SK-N-SH (cell line): ENCODE data around the gene GATD1. TPM values are rescaled to one million over a fixed set of nuclear protein-coding genes. Genes with fewer than 3 reads are reported as not detected.
A peak's percentile ranks its signal among the peaks of the same experiment; 100 is the strongest.

Source experiments
- CTCF ChIA-PET: fragments of 300-600, 350-600 bp; formaldehyde crosslinking; extraction: SDS; loops from one replicate; lab custom pipeline; 2021; lab: Yijun Ruan, JAX
- POLR2A ChIA-PET: fragments of 350-600 bp; sonication (Branson Sonifier 250); formaldehyde crosslinking; extraction: SDS; loops from one replicate; lab custom pipeline; 2020; ENCODE audit warnings: antibody characterized with exemption, inconsistent platforms; lab: Yijun Ruan, JAX
- DNase-seq: peaks from one replicate; pipeline ENCODE4 v3.0.0; 2012
- H2AFZ ChIP-seq: fragments of 200-600 bp; sonication (generic); 2 replicates; pipeline ENCODE4 v1.8.1; 2016; ENCODE audit warnings: antibody characterized with exemption, mild to moderate bottlenecking, low read depth
- H3F3A ChIP-seq: fragments of 200-600 bp; sonication (generic); replicated peaks from 2 replicates; pipeline ENCODE3; 2016; ENCODE audit warnings: antibody characterized with exemption, mild to moderate bottlenecking; ENCODE audit not compliant: insufficient read depth
- H3K27ac ChIP-seq, 2 experiments: fragments of 200-500 bp in 1 of 2; fragments of 200-600 bp in 1 of 2; sonication (Bioruptor generic) in 1 of 2; sonication (generic), shearing (Covaris generic) in 1 of 2; 2 replicates each; pipeline versions ENCODE4 v1.5.1 to v1.6.1; 2014 to 2016; ENCODE audit warnings: low read depth in 2 of 2, inconsistent platforms in 1 of 2, low read length in 1 of 2, mild to moderate bottlenecking in 1 of 2, mixed read lengths in 1 of 2
- H3K27me3 ChIP-seq: fragments of 200-600 bp; sonication (generic), shearing (Covaris generic); 2 replicates; pipeline ENCODE4 v1.6.1; 2016; ENCODE audit warnings: mixed run types; ENCODE audit not compliant: insufficient read depth
- H3K36me3 ChIP-seq, 2 experiments: fragments of 200-500 bp in 1 of 2; fragments of 200-600 bp in 1 of 2; sonication (Bioruptor generic) in 1 of 2; sonication (generic) in 1 of 2; replicated peaks in 1 of 2; 2 replicates each; pipeline versions ENCODE3 to v1.5.1; 2014 to 2016; ENCODE audit warnings: low read length in 1 of 2, mild to moderate bottlenecking in 1 of 2; ENCODE audit not compliant: insufficient read depth in 2 of 2, control insufficient read depth in 1 of 2
- H3K4me1 ChIP-seq, 2 experiments: fragments of 200-500 bp in 1 of 2; fragments of 200-600 bp in 1 of 2; sonication (Bioruptor generic) in 1 of 2; sonication (generic), shearing (Covaris generic) in 1 of 2; 2 replicates each; pipeline versions ENCODE4 v1.5.1 to v1.6.1; 2014 to 2016; ENCODE audit warnings: low read depth in 1 of 2, low read length in 1 of 2, mixed run types in 1 of 2; ENCODE audit not compliant: insufficient read depth in 2 of 2, control insufficient read depth in 1 of 2
- H3K4me2 ChIP-seq: fragments of 200-600 bp; sonication (generic), shearing (Covaris generic); 2 replicates; pipeline ENCODE4 v1.6.1; 2017; ENCODE audit warnings: mixed run types
- H3K4me3 ChIP-seq, 2 experiments: fragments of 200-500 bp in 1 of 2; fragments of 200-600 bp in 1 of 2; sonication (Bioruptor generic) in 1 of 2; sonication (generic), shearing (Covaris generic) in 1 of 2; 2 replicates each; pipeline versions ENCODE4 v1.5.1 to v1.8.1; 2014 to 2016; ENCODE audit warnings: low read depth in 2 of 2, inconsistent platforms in 1 of 2, low read length in 1 of 2, mild to moderate bottlenecking in 1 of 2, mixed read lengths in 1 of 2, moderate library complexity in 1 of 2
- H3K79me2 ChIP-seq: fragments of 200-600 bp; sonication (generic); 2 replicates; pipeline ENCODE4 v1.8.1; 2017; ENCODE audit warnings: mild to moderate bottlenecking; ENCODE audit not compliant: insufficient read depth
- H3K9ac ChIP-seq: fragments of 200-600 bp; sonication (generic); 2 replicates; pipeline ENCODE4 v1.6.1; 2017; ENCODE audit warnings: mixed run types
- H3K9me2 ChIP-seq: fragments of 200-600 bp; sonication (generic); 2 replicates; pipeline ENCODE4 v1.6.1; 2017; ENCODE audit warnings: mixed run types
- H3K9me3 ChIP-seq: fragments of 200-600 bp; sonication (generic); 2 replicates; pipeline ENCODE4 v1.6.1; 2017; ENCODE audit warnings: mixed run types, mild to moderate bottlenecking, moderate library complexity
- H4K20me1 ChIP-seq: fragments of 200-600 bp; sonication (generic); 2 replicates; pipeline ENCODE4 v1.6.1; 2017; ENCODE audit warnings: mild to moderate bottlenecking, mixed run types; ENCODE audit not compliant: insufficient read depth
- ELF1 ChIP-seq: IDR thresholded peaks from 2 replicates; pipeline ENCODE4 v1.4.0; 2012
- FOXJ3 ChIP-seq: sonication (generic); formaldehyde crosslinking; IDR thresholded peaks from 2 replicates; pipeline ENCODE4 v1.5.1; 2020; ENCODE audit warnings: mild to moderate bottlenecking, missing genetic modification reagents
- MXI1 ChIP-seq: IDR thresholded peaks from 2 replicates; pipeline ENCODE4 v1.6.1; 2012; ENCODE audit warnings: mild to moderate bottlenecking, low read depth, low read length, improper control_type of control experiment
- NFIC ChIP-seq: IDR thresholded peaks from 2 replicates; pipeline ENCODE4 v1.4.0; 2012; ENCODE audit warnings: borderline replicate concordance
- NRF1 ChIP-seq: IDR thresholded peaks from 2 replicates; pipeline ENCODE4 v1.6.1; 2012; ENCODE audit warnings: low read depth, mild to moderate bottlenecking, low read length
- POLR2AphosphoS5 ChIP-seq: IDR thresholded peaks from 2 replicates; pipeline ENCODE4 v1.6.1; 2012; ENCODE audit warnings: low read depth, low read length
- RXRA ChIP-seq: IDR thresholded peaks from 2 replicates; pipeline ENCODE4 v1.4.0; 2012; ENCODE audit warnings: low read depth, mild to moderate bottlenecking, borderline replicate concordance
- SIN3A ChIP-seq: IDR thresholded peaks from 2 replicates; pipeline ENCODE4 v1.6.1; 2012; ENCODE audit warnings: low read depth, mild to moderate bottlenecking, low read length, moderate library complexity, borderline replicate concordance
- TAF1 ChIP-seq: IDR thresholded peaks from 2 replicates; pipeline ENCODE4 v1.6.1; 2012; ENCODE audit warnings: low read depth, mild to moderate bottlenecking, low read length, moderate library complexity, borderline replicate concordance
- TCF12 ChIP-seq: IDR thresholded peaks from 2 replicates; pipeline ENCODE4 v1.4.0; 2012
- YY1 ChIP-seq: IDR thresholded peaks from 2 replicates; pipeline ENCODE4 v1.4.0; 2012; ENCODE audit warnings: low read depth, mild to moderate bottlenecking
- WGBS: methylation state at CpG from one replicate; pipeline ENCODE4 v1.1.6; 2017; ENCODE audit warnings: low lambda C conversion rate; 5-methylcytosine and 5-hydroxymethylcytosine counted together
- polyA plus RNA-seq, 3 experiments: library from polyadenylated mRNA; depleted of rRNA; stranded (reverse); fragments of >200 nt; gene quantifications; 2 replicates each; pipeline ENCODE4 v1.2.3, GENCODE V29; 2012
- TF ChIP-seq, protein P1 (sequence below): IDR thresholded peaks from 2 replicates; pipeline ENCODE4; 2012
- TF ChIP-seq, protein P2 (sequence below): fragments of 150-350 bp; IDR thresholded peaks from 2 replicates; pipeline ENCODE4 v1.6.1; 2017; ENCODE audit warnings: antibody characterized with exemption, low read length, low read depth, borderline replicate concordance
- TF ChIP-seq, protein P3 (sequence below): IDR thresholded peaks from 2 replicates; pipeline ENCODE4 v1.4.0; 2012; ENCODE audit warnings: low read depth, borderline replicate concordance
- TF ChIP-seq, protein P4 (sequence below): IDR thresholded peaks from 2 replicates; pipeline ENCODE4 v1.4.0; 2012; ENCODE audit warnings: low read depth, borderline replicate concordance
- TF ChIP-seq, protein P5 (sequence below): fragments of 200-600 bp; sonication (generic); IDR thresholded peaks from 2 replicates; pipeline ENCODE4 v1.6.1; 2017; ENCODE audit warnings: antibody characterized with exemption, mild to moderate bottlenecking, moderate library complexity

GATD1 gene
- polyA plus RNA-seq, 1 of the 3 experiments (the other 2 are of a cell fraction): 86.2 TPM

DNA sequence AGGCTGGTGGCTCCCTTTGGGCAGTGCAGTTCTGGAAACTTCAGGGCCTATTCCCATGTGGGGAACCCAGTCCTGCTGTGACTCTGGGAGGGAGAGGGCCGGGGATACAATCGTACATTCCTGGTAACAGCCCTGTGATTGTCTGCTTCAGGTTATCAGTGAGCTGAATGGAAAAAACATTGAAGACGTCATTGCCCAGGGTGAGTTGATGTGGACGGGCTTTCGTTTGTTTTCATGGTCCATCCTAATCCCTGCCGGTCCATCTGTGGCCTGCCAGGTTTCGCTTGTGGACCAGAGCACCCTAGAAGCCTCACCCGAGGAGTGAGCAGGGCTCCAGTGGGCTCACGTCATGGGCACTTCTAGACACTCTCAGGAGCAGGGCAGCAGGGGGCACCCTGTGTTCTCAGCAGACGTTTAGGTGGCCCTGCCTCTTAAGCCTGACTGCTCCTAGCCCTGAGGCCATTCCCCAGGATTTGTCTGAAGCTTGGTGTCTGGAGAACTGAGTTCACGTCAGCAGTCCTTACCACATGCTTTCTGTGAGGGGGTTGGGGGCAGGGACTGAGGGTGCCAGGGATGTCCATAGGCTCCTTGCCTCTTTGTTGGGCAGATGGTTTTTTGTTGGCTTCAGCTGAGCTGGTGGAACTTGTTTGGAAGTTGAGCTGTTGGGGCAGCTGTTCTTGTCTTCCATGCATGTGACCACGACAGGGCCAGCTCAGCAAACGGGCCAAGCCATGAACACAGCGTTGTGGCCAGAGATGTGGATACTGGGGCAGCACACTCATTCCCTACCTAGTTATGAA is 34.4 kb upstream of the GATD1 start:
- peak overlapping the region; percentile 99 for H3K4me2 ChIP-seq
- H3K36me3 ChIP-seq: peaks cover 27 to 28% of the 10 kb centered on the region in 2 experiments
- POLR2A ChIA-PET: no interaction called here
- no peaks in the 10 kb centered on the region for H3K9me2 ChIP-seq
- no peak for DNase-seq
- TF ChIP-seq RXRA: no peak
- TF ChIP-seq, protein P1, sequence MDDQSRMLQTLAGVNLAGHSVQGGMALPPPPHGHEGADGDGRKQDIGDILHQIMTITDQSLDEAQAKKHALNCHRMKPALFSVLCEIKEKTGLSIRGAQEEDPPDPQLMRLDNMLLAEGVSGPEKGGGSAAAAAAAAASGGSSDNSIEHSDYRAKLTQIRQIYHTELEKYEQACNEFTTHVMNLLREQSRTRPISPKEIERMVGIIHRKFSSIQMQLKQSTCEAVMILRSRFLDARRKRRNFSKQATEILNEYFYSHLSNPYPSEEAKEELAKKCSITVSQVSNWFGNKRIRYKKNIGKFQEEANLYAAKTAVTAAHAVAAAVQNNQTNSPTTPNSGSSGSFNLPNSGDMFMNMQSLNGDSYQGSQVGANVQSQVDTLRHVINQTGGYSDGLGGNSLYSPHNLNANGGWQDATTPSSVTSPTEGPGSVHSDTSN: no peak
- TF ChIP-seq, protein P2, sequence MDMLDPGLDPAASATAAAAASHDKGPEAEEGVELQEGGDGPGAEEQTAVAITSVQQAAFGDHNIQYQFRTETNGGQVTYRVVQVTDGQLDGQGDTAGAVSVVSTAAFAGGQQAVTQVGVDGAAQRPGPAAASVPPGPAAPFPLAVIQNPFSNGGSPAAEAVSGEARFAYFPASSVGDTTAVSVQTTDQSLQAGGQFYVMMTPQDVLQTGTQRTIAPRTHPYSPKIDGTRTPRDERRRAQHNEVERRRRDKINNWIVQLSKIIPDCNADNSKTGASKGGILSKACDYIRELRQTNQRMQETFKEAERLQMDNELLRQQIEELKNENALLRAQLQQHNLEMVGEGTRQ: no peak
- no peak for TF ChIP-seq TCF12
- TF ChIP-seq NFIC: no peak
- TF ChIP-seq POLR2AphosphoS5: peak; percentile 42
- no peak for TF ChIP-seq NRF1
- TF ChIP-seq, protein P3, sequence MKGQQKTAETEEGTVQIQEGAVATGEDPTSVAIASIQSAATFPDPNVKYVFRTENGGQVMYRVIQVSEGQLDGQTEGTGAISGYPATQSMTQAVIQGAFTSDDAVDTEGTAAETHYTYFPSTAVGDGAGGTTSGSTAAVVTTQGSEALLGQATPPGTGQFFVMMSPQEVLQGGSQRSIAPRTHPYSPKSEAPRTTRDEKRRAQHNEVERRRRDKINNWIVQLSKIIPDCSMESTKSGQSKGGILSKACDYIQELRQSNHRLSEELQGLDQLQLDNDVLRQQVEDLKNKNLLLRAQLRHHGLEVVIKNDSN: no peak
- TF ChIP-seq YY1: no peak
- TF ChIP-seq, protein P4, sequence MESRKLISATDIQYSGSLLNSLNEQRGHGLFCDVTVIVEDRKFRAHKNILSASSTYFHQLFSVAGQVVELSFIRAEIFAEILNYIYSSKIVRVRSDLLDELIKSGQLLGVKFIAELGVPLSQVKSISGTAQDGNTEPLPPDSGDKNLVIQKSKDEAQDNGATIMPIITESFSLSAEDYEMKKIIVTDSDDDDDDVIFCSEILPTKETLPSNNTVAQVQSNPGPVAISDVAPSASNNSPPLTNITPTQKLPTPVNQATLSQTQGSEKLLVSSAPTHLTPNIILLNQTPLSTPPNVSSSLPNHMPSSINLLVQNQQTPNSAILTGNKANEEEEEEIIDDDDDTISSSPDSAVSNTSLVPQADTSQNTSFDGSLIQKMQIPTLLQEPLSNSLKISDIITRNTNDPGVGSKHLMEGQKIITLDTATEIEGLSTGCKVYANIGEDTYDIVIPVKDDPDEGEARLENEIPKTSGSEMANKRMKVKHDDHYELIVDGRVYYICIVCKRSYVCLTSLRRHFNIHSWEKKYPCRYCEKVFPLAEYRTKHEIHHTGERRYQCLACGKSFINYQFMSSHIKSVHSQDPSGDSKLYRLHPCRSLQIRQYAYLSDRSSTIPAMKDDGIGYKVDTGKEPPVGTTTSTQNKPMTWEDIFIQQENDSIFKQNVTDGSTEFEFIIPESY: no peak
- no peak for TF ChIP-seq MXI1
- TF ChIP-seq, protein P5, sequence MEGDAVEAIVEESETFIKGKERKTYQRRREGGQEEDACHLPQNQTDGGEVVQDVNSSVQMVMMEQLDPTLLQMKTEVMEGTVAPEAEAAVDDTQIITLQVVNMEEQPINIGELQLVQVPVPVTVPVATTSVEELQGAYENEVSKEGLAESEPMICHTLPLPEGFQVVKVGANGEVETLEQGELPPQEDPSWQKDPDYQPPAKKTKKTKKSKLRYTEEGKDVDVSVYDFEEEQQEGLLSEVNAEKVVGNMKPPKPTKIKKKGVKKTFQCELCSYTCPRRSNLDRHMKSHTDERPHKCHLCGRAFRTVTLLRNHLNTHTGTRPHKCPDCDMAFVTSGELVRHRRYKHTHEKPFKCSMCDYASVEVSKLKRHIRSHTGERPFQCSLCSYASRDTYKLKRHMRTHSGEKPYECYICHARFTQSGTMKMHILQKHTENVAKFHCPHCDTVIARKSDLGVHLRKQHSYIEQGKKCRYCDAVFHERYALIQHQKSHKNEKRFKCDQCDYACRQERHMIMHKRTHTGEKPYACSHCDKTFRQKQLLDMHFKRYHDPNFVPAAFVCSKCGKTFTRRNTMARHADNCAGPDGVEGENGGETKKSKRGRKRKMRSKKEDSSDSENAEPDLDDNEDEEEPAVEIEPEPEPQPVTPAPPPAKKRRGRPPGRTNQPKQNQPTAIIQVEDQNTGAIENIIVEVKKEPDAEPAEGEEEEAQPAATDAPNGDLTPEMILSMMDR: peak; percentile 10; the same call in 1 of the 2 replicates
- TF ChIP-seq SIN3A: no peak
- no peak for TF ChIP-seq TAF1
- no peak for TF ChIP-seq ELF1
- TF ChIP-seq FOXJ3: no peak
- TF ChIP-seq, all 33 proteins: peak for 2
- Histone ChIP-seq H2AFZ (no peak overlapping the region), H4K20me1 (peaks cover 30% of the 10 kb centered on the region), H3K79me2 (peaks cover 58% of the 10 kb centered on the region), H3K27ac (peak overlapping the region in 1 of 2 experiments; percentile 19; a peak in 1 of 4 replicates), H3F3A (peaks cover 37% of the 10 kb centered on the region), H3K4me1 (peaks cover 8 to 19% of the 10 kb centered on the region in 2 experiments; a peak in 2 of 4 replicates), H3K9ac (peak overlapping the region; percentile 97), H3K9me3 (no peaks in the 10 kb centered on the region), H3K4me3 (peak overlapping the region; percentile 81 to 97; a peak in 3 of 4 replicates), H3K27me3 (no peaks in the 10 kb centered on the region)
- 69% methylated on average over 9 of the region's 14 CpGs for whole genome bisulfite sequencing
- CTCF ChIA-PET: interaction anchor here (1.0 to 1.3 kb wide), 7 partner anchors 14 to 86 kb away, joined by 3 to 4 read pairs (median 3); partner anchors contain the start of genes POLR2L, SLC25A22 and TSPAN4
